Suprapubic skin (tissue), 3 donors: ENCODE results near the gene TXNRD3.

ENCODE experiments used
- CTCF ChIP-seq, 2 donors: fragments of 200-600 bp in 1 of 2; fragments of 450-650 bp in 1 of 2; sonication (generic) in 1 of 2; IDR thresholded peaks; one replicate each; pipeline ENCODE4 v1.5.1; 2016 to 2019; ENCODE audit warnings: antibody characterized with exemption in 2 of 2, mild to moderate bottlenecking in 1 of 2, moderate library complexity in 1 of 2
- POLR2A ChIP-seq, 2 donors: fragments of 450-650 bp; IDR thresholded peaks; one replicate each; pipeline ENCODE4 v1.6.1; 2017; ENCODE audit warnings: antibody characterized with exemption in 2 of 2, mild to moderate bottlenecking in 2 of 2, moderate library complexity in 2 of 2

- TF ChIP-seq CTCF (IDR thresholded peaks at IDR 0.05) (no peak), POLR2A (IDR thresholded peaks at IDR 0.05) (no peak)
Observed at GRCh38 chr3:126621627-126622345, 33.1 kb downstream of the TXNRD3 start.
